ENCODE data around the gene RUSF1.

RUSF1 gene

DNA sequence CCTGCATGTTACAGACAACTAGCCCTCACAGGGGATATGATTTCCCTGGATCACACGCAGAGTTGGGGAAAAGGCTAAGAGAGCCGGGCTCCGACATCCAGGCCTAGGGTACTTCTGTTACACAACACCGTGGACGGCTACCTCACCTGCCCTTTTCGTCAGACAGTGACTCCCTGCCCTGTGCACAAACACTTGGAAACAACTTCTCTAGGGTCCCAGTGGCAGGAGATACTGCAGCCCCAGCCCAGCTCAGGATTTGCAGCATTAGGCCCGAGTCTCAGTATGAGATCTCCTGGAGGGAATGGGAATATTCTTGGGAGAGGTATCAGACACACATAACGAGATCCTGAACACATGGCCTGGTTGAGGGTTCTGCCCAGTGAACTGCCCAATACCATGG lies 8.3 kb downstream of the RUSF1 start:
- TF ChIP-seq, protein P1, sequence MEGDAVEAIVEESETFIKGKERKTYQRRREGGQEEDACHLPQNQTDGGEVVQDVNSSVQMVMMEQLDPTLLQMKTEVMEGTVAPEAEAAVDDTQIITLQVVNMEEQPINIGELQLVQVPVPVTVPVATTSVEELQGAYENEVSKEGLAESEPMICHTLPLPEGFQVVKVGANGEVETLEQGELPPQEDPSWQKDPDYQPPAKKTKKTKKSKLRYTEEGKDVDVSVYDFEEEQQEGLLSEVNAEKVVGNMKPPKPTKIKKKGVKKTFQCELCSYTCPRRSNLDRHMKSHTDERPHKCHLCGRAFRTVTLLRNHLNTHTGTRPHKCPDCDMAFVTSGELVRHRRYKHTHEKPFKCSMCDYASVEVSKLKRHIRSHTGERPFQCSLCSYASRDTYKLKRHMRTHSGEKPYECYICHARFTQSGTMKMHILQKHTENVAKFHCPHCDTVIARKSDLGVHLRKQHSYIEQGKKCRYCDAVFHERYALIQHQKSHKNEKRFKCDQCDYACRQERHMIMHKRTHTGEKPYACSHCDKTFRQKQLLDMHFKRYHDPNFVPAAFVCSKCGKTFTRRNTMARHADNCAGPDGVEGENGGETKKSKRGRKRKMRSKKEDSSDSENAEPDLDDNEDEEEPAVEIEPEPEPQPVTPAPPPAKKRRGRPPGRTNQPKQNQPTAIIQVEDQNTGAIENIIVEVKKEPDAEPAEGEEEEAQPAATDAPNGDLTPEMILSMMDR (conservative IDR thresholded peaks at IDR 0.05), result no peak
- no peak overlapping the region for H3K27ac ChIP-seq

DNA sequence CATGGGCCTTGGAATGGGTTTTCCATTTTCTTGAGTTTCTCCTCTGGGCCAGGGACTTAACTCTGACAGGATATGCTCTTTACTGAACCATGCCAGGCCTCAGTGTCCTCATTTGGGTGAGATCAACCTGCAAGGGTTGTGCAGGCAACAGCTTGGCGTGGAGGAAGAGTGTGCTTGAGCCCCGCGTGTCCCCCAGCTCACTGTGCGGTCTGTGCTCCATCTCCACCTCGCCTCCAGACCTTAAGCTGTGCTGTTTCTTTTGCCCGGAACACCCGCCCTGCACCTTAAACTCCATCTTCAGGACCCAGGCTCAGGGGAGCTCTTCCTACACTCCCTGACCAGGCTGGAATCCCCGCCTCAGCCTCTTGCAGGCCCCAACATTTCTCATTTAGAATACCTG lies 9.7 kb downstream of the RUSF1 start:
- TF ChIP-seq, protein P1 (conservative IDR thresholded peaks at IDR 0.05), result no peak
- no peak overlapping the region for H3K27ac ChIP-seq

DNA sequence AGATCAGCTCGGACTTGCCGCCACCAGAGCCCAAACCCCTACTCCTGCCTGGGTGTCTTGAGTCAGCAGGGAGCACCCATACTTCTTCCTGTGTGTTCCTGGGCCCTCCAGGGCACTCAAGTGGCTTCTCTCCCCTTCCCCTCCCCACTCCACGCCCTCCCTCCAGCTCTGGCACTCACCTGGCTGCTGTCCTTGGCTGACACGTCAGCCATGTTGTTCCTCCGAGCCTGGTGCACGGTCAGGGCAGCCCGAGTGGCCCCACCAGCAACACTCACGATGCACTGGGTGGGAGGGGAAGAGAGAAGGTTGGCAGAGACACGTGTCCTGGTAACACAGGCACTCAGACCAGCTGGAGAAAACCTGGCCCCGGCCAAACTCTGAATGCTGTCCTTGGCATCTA lies 11.5 kb downstream of the RUSF1 start:
- H3K27ac ChIP-seq, result no peak overlapping the region
- TF ChIP-seq, protein P1 (conservative IDR thresholded peaks at IDR 0.05), result no peak

DNA sequence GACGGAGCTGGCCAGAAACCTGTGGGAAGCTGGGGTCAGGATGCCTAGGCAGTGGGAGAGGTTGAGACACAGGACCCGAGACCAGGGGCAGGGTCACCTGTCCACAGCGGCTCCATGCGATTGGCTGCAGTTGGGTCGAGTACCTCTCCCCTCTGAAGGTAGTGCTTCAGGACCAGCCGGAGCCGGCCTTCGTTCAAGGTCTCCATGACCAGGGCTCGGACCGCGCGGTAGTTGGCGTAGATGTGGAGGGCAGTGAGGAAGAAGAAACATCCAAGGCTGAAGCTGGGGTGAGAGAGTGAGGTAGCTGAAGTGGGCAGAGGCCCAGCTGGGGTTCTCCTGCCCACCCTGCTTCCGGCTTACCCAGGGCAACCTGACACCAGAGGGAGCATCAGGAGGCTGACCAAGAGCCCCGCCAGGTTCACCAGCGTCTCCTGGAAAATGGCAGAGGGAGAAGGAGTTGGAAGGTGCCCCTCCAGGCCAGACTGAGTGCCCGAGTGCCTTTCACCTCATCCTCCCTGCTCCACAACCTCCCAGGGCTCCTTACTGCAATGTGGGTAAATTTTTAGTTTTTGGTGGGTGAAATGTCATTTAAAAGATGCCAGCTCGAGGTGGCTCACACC lies 14.6 kb downstream of the RUSF1 start:
- TF ChIP-seq, protein P1 (conservative IDR thresholded peaks at IDR 0.05), result no peak
- H3K27ac ChIP-seq, result no peak overlapping the region

DNA sequence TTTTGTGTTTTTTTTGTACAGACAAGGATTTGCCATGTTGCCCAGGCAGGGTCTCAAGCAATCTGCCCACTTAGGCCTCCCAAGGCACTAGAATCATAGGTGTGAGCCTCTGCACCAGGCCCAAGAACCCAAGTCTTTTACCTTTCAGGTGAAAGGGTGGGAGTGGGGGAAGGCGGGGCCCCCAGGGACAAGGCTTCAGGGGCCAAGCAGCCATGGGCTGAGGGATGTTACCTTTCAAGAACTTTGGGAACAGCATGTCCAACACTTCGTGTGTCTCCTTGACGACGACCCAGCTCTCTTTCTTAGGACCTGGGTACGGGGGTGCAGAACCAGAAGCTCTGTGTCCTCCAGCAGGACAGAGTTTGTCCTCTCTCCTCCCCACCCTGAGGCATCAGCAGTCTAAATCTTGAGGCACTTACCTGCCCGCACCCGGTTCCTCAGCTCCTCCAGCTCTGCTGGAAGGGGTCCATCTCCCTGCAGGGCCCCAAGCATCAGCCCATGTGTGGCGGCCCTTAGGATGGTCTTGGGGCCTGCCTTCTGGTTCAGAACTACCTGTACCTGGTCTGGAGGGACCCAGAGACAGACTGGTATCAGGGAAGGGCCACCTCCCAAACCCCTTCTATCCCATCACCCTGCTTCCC lies 16.3 kb downstream of the RUSF1 start:
- H3K27ac ChIP-seq, result no peak overlapping the region
- TF ChIP-seq, protein P1 (conservative IDR thresholded peaks at IDR 0.05), result no peak

DNA sequence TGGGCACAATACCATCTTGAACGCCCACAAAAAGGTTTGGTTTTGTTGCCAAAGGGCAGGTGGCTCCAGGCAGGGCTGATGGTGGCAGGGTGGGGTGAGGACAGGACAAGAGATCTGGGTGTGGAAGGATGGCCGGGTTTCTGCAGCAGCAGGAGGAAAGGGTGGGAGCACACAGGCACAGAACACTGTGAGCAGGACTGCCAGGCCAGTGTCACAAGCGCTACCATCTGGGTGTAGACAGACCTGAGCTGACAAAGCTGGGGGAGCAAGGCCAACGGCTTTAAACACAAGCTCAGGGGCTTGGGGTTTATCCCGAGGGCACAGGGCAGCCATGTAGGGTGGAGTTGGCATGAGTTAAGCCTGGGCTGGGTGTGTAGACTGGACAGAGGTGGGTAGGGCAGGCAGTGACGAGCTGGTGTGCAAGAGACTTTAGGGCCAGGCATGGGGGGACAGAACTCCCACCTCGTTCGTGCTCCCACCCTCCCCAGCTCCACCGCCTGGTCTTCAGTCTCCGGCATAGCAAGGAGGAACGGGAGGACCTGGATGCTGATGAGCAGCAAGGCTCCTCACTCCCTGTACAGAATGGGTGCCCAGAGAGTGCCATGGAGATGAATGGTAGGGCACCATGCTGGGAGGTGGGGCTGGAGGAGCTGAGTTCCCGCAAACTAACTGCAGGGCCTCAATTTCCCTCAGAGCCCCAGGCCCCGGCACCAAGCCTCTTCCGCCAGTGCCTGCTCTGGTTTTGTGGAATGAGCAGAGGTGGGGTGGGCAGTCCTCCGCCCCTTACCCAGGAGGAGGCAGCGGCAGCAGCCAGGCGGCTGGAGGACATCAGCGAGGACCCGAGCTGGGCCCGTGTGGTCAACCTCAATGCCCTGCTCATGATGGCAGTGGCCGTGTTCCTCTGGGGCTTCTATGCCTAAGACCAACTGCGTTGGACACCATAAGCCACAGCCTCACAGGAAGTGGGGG lies 18.3 kb downstream of the RUSF1 start:
- TF ChIP-seq, protein P1 (conservative IDR thresholded peaks at IDR 0.05), result no peak
- H3K27ac ChIP-seq, result no peak overlapping the region

DNA sequence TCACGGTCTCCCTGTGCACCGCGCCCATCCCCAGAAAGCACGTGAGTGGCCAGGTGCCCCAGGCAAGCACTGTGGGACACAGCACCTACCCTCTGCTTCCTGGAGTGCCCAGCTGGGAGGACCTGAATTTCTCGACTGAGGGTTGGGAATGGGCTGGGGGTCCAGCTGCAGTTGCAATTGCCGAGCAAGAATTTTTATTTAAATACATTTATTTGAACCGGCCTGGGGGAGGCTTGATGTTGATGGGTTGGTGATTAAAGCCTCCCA lies 19.0 kb downstream of the RUSF1 start:
- TF ChIP-seq, protein P1 (conservative IDR thresholded peaks at IDR 0.05), result no peak
- H3K27ac ChIP-seq, result no peak overlapping the region

All from VCaP (cell line).